ENCODE measurements around the gene DNAH8.

The DNAH8 gene

DNA sequence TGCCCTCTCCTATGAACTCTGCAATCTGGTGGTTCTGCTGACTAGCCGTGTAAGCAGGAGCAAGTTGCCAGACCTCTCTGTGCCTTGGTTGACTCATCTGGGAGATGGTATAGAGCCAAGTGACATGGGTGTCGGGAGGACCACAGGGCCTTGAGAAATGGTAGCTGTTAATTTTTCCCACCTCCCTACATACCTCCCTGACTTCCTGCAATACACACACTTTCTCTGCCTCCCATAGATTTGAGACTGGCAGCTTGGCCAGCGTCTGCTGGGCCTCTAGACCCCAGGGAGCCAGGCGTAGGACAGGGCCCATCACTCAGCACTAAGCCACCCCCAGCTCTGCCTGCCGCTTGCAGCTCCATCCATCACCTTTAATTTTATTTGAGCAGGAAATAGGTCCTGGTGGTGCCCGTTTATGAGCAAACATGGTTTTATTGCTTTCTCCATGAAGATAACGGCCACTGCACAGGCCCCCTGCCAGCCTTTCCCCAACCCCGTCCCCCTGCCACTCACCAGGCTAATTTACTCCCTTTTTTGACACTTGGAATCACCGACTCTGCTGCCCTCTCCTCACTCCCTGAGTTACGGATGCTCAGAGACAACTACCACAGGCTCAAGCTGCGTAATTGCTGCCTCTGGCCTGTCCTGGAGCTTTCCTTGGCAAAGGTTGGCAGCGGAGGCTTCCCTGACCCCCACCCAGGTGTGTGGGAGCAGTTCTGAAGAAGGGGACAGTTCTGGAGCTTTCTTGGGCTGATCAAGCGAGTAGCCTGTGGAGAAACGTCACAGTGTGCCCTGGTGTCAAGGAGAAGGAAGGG lies 344.6 kb downstream of the DNAH8 start:
- H3K36me3 ChIP-seq (ENCODE audit: insufficient read depth), result no peaks in the 10 kb centered on the region
- no peak overlapping the region for H3K4me3 ChIP-seq (IDR thresholded peaks at IDR 0.05; ENCODE audit: insufficient read depth, low read depth, low read length)
- H2AFZ ChIP-seq (ENCODE audit: low read depth), result no peak overlapping the region
- H4K20me1 ChIP-seq (ENCODE audit: insufficient read depth), result no peaks in the 10 kb centered on the region
- H3K27me3 ChIP-seq (ENCODE audit: insufficient read depth, low read depth), result no peaks in the 10 kb centered on the region
- H3K4me2 ChIP-seq, result no peak overlapping the region
- no peak for TF ChIP-seq CTCF (conservative IDR thresholded peaks at IDR 0.05; ENCODE audit: low read depth, low read length)
- H3K79me2 ChIP-seq (ENCODE audit: insufficient read depth, low read depth), result no peaks in the 10 kb centered on the region
- H3K27ac ChIP-seq, result no peak overlapping the region
- no peaks in the 10 kb centered on the region for H3K4me1 ChIP-seq (ENCODE audit: low read depth, poor library complexity, severe bottlenecking)
- no peak overlapping the region for H3K9ac ChIP-seq

GRCh38 chr6:39060467-39061160 lies 345.5 kb downstream of the DNAH8 start:
- H4K20me1 ChIP-seq (ENCODE audit: insufficient read depth), result no peaks in the 10 kb centered on the region
- no peaks in the 10 kb centered on the region for H3K36me3 ChIP-seq (ENCODE audit: insufficient read depth)
- no peak overlapping the region for H2AFZ ChIP-seq (ENCODE audit: low read depth)
- no peak overlapping the region for H3K9ac ChIP-seq
- no peaks in the 10 kb centered on the region for H3K27me3 ChIP-seq (ENCODE audit: insufficient read depth, low read depth)
- H3K4me1 ChIP-seq (ENCODE audit: low read depth, poor library complexity, severe bottlenecking), result no peaks in the 10 kb centered on the region
- no peaks in the 10 kb centered on the region for H3K79me2 ChIP-seq (ENCODE audit: insufficient read depth, low read depth)
- H3K4me2 ChIP-seq, result no peak overlapping the region
- no peak for TF ChIP-seq CTCF (conservative IDR thresholded peaks at IDR 0.05; ENCODE audit: low read depth, low read length)
- no peak overlapping the region for H3K27ac ChIP-seq
- no peak overlapping the region for H3K4me3 ChIP-seq (IDR thresholded peaks at IDR 0.05; ENCODE audit: insufficient read depth, low read depth, low read length)

DNA sequence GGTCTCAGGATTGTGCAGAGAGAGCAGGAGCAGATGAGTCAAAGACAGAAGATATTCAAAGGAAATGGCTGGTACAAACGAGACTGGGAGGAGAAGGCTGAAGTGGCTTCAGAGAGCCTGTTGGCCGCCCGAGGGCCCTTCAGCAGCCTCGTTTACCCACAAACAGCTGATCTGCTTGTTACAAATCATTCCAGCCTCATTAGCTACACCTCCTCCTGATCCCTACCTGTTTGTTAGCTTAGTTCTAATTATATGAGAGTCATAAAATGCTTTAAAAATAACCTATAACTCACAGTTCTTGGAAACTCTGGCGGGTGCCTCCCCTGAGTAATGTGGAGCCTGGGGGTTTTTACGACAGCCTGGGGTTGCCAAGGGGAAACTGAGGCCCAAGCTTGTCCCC lies 346.1 kb downstream of the DNAH8 start:
- H3K9ac ChIP-seq, result no peak overlapping the region
- no peaks in the 10 kb centered on the region for H3K36me3 ChIP-seq (ENCODE audit: insufficient read depth)
- H3K4me2 ChIP-seq, result no peak overlapping the region
- H3K79me2 ChIP-seq (ENCODE audit: insufficient read depth, low read depth), result no peaks in the 10 kb centered on the region
- H3K27ac ChIP-seq, result no peak overlapping the region
- H3K4me3 ChIP-seq (IDR thresholded peaks at IDR 0.05; ENCODE audit: insufficient read depth, low read depth, low read length), result no peak overlapping the region
- H3K4me1 ChIP-seq (ENCODE audit: low read depth, poor library complexity, severe bottlenecking), result no peaks in the 10 kb centered on the region
- TF ChIP-seq CTCF (conservative IDR thresholded peaks at IDR 0.05; ENCODE audit: low read depth, low read length), result no peak
- H4K20me1 ChIP-seq (ENCODE audit: insufficient read depth), result no peaks in the 10 kb centered on the region
- H3K27me3 ChIP-seq (ENCODE audit: insufficient read depth, low read depth), result no peaks in the 10 kb centered on the region
- no peak overlapping the region for H2AFZ ChIP-seq (ENCODE audit: low read depth)

GRCh38 chr6:39061588-39061987 lies 346.5 kb downstream of the DNAH8 start:
- Histone ChIP-seq H4K20me1 (ENCODE audit: insufficient read depth) (no peaks in the 10 kb centered on the region), H3K4me2 (no peak overlapping the region), H3K79me2 (ENCODE audit: insufficient read depth, low read depth) (no peaks in the 10 kb centered on the region), H3K27me3 (ENCODE audit: insufficient read depth, low read depth) (no peaks in the 10 kb centered on the region), H3K9ac (no peak overlapping the region), H3K4me1 (ENCODE audit: low read depth, poor library complexity, severe bottlenecking) (no peaks in the 10 kb centered on the region), H3K4me3 (IDR thresholded peaks at IDR 0.05; ENCODE audit: insufficient read depth, low read depth, low read length) (no peak overlapping the region), H3K27ac (no peak overlapping the region), H2AFZ (ENCODE audit: low read depth) (no peak overlapping the region), H3K36me3 (ENCODE audit: insufficient read depth) (no peaks in the 10 kb centered on the region)
- TF ChIP-seq CTCF (conservative IDR thresholded peaks at IDR 0.05; ENCODE audit: low read depth, low read length), result no peak

All from KMS-11 (cell line).